ENCODE data around the gene WAS.
A peak's percentile ranks its signal among the peaks of the same experiment; 100 is the strongest.
"Not testable (repeated sequence)": the region's sequence is repeated elsewhere in the genome, so short reads cannot be mapped to it uniquely, and the experiment has no call there.

Gene WAS

DNA sequence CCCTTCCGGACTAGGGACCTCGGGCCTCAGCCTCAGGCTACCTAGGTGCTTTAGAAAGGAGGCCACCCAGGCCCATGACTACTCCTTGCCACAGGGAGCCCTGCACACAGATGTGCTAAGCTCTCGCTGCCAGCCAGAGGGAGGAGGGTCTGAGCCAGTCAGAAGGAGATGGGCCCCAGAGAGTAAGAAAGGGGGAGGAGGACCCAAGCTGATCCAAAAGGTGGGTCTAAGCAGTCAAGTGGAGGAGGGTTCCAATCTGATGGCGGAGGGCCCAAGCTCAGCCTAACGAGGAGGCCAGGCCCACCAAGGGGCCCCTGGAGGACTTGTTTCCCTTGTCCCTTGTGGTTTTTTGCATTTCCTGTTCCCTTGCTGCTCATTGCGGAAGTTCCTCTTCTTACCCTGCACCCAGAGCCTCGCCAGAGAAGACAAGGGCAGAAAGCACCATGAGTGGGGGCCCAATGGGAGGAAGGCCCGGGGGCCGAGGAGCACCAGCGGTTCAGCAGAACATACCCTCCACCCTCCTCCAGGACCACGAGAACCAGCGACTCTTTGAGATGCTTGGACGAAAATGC, at the start of gene WAS:
WAS (plus strand) TSS at position 389 of the 572 bp plus-strand sequence; CDS start at position 444, 55 bp downstream.
- DNase-seq (ENCODE audit: low read depth in 3 of 3, low spot score in 1 of 3), result peak in 1 of 3 donors; percentile 14

DNA sequence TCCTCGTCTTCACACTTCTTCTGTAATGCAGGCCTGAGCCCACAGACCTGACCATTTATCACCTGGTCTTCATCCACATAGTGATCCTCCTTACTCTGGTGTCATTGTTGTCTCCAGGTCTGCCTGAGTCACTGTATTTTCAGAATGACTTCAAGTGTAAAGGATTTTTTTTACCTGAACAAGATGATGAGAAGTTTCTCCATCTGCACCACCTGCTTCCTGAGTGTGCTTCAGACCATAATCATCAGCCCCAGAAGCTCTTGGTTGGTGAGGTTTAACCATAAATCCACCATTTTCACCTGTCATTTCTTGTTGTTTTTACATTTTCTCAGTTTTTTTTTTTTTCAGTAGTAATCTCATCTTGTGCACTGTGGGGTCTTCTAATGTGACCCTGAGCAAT, 47.3 kb upstream of the WAS start:
- no peak for DNase-seq (ENCODE audit: low read depth in 3 of 3, low spot score in 1 of 3)

DNA sequence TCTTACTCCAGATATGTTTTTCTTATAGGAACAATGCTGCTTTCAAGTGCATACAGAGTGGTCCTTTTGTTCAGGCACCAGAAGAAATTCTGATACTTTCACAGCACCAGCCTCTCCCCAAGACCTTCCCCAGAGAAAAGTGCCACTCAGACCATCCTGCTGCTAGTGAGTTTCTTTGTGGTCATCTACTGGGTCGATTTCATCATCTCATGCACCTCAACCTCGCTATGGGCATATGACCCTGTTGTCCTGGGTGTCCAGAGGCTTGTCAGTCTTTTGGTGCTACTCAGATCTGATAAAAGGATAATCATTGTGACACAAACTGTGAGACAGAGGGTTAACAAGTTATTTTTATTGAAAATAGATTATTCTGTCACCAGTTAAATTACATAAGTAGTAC, 46.8 kb upstream of the WAS start:
- DNase-seq (ENCODE audit: low read depth in 3 of 3, low spot score in 1 of 3), result no peak

DNA sequence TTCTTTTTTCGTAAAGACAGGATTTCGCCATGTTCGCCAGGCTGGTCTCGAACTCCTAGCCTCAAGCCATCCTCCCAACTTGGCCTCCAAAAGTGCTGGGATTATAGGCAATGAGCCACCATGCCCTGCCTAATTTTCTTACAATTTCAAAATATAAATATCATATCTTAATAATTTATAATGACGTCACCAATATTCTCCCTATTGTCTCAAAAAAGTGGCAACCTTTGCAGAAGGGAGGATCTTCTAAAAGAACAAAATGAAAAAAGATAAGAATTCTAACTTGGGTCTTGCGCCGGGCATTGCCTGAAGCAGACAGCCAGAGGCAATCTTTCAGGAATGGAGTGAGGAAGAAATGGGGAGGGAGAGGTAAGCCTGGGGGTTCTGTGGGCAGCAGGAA, 37.9 kb upstream of the WAS start:
- no peak for DNase-seq (ENCODE audit: low read depth in 3 of 3, low spot score in 1 of 3)

DNA sequence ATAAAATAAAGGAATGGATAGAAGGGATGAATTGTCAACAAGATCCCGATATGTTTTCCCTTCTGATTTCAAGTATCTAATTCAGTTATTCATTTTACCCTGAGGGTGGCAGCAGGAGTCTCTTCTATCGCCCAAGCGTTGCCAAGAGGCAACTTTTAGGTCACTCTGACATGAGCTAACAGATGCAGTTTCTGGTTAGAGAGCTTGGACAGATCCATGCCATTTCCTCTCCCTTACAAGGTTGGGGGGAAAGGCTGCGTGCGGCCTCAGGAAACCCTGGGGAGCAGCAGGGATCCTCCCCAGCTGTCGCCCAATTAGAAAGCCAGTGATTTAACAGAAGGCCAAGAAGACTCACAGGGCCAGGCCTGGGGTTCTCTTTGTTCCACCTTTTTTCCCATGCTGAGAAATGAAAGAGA, 35.3 kb upstream of the WAS start:
- no peak for DNase-seq (ENCODE audit: low read depth in 3 of 3, low spot score in 1 of 3)

DNA sequence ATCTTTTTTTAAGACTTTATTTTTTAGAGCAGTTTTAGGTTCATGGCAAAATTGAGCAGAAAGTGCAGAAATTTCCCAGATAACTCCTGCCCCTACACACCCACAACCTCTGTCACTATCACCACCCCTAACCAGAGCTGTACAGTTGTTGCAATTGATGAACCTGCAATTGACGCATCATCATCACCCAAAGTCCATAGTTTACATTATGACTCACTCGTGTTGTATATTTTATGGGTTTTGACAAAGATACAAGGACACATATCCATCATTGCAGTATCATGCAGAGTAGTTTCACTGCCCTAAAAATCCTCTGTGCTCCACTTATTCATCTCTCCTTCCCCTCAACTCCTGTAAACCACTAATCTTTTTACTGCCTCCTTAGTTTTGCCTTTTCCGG, 34.5 kb upstream of the WAS start:
- DNase-seq (ENCODE audit: low read depth in 3 of 3, low spot score in 1 of 3), result no peak

DNA sequence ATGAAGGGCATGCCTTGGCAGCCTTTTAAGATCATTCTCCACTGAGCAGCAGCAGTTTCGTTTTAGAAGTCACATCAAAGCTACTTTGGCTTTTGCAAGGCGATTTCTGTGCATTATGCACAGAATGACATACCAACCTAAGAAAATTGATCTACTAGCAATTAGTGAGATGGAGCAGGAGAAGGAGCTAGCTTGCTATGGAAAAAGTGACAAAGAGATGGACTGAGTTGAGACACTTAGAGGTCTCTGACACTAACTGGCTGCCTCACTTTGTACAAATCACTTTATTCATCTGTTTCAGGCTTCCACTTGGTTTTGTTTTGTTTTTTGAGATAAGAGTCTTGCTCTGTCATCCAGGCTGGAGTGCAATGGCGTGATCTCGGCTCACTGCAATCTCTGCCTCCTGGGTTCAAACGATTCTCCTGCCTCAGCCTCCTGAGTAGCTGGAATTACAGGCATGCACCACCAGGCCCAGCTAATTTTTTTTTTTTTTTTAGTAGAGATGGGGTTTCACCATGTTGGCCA, 31.5 kb upstream of the WAS start:
- not testable (repeated sequence) for DNase-seq (ENCODE audit: low read depth in 3 of 3, low spot score in 1 of 3)

DNA sequence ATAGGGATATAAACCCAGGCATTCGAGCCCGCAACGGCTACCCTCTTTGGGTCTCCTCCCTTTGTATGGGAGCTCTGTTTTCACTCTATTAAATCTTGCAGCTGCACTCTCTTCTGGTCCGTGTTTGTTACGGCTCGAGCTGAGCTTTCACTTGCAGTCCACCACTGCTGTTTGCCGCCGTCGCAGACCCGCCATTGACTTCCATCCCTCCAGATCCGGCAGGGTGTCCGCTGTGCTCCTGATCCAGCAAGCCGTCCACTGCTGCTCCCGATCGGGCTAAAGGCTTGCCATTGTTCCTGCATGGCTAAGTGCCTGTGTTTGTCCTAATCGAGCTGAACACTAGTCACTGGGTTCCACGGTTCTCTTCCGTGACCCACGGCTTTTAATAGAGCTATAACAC, 28.9 kb upstream of the WAS start:
- DNase-seq (ENCODE audit: low read depth in 3 of 3, low spot score in 1 of 3), result not testable (repeated sequence)

DNA sequence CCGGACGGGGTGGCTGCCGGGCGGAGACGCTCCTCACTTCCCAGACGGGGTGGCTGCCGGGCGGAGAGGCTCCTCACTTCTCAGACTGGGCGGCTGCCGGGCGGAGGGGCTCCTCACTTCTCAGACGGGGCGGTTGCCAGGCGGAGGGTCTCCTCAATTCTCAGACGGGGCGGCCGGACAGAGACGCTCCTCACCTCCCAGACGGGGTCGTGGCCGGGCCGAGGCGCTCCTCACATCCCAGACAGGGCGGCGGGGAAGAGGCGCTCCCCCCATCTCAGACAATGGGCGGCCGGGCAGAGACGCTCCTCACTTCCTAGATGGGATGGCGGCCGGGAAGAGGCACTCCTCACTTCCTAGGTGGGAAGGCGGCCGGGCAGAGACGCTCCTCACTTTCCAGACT, 23.9 kb upstream of the WAS start:
- DNase-seq (ENCODE audit: low read depth in 3 of 3, low spot score in 1 of 3), result not testable (repeated sequence)

DNA sequence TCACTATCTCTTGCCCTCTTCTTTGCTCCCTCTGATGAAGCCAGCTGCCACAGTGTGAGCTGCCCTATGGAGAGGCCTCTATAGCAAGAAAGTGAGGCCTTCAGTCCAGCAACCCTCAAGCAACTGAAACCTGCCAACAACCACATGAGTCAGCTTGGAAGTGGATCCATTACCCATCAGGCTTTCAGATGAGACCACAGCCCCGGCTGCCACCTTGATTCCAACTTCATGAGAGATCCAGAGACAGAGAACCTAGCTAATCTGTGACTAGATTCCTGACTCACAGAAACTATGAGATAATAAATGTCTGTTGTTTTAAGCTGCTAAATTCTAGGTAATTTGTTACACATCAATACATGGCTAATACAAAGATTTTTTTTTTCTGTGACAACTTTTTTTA, 20.4 kb upstream of the WAS start:
- no peak for DNase-seq (ENCODE audit: low read depth in 3 of 3, low spot score in 1 of 3)

DNA sequence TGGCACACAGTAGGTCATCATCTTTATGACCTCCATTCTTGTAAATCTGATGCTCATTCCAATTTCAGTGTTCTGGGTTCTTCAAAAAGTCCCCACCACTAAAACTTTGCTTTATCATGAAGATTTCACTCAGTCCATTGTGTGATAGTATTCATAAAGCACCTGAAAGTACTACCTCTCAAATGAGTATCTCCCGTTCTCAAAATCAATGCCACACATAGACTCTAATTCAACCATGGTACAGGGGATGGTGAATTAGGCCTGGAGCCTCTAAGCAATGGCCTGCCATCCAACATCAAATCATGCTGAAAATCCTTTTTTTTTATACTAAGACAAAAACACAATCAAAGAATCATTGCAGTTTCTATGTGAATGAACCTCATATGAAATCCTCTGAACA, 19.4 kb upstream of the WAS start:
- DNase-seq (ENCODE audit: low read depth in 3 of 3, low spot score in 1 of 3), result no peak

DNA sequence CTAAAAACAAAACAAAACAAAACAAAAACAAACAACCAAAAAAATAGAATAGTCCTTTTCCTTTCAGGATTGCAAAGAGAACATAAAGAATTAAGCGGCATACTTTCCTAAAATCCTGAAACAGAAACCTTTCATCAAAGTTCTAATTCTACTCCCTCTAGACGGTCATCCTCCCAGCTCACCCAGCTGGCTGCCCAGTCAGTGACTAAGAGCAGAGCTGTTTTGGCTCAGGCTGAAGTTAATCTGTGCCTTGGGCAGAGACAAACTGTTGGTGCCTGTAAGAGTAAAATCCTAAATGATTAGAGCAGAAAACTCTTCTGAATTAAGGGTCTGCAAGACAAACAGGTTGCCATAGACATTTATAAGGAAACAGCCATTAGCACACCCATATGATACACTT, 17.6 kb upstream of the WAS start:
- no peak for DNase-seq (ENCODE audit: low read depth in 3 of 3, low spot score in 1 of 3)

DNA sequence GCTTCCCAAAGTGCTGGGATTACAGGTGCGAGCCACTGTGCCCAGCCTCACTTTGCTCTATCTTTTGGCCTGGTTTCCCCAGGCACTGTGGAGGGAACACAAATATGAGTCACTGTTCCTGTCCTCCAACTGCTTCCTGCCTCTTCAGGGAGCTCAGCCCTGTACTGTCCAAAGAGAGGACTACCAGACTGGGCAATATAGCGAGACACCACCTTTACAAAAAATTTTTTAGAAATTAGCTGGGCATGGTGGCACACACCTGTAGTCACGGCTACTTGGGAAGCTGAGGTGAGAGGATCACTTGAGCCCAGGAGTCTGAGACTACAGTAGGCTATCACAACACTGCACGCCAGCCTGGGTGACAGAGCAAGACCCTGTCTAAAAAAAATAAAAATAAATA, 16.9 kb upstream of the WAS start:
- no peak for DNase-seq (ENCODE audit: low read depth in 3 of 3, low spot score in 1 of 3)

DNA sequence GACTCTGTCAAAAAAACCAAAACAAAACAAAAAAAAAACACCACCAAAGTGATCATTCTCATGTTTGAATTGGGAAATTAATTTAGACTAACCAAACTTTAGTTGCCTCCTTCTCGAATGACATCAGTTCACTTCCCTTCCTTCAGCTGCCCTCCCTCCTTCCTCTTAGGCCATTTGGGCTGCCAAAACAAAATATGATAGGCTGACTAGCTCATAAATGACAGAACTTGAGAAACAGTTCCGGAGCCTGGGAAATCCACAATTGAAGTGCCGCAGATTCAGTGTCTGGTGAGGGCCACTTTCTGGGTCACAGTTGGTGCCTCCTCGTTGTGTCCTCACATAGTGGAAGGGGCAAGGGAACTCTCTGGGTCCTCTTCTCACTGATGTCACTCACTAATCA, 16.1 kb upstream of the WAS start:
- no peak for DNase-seq (ENCODE audit: low read depth in 3 of 3, low spot score in 1 of 3)

DNA sequence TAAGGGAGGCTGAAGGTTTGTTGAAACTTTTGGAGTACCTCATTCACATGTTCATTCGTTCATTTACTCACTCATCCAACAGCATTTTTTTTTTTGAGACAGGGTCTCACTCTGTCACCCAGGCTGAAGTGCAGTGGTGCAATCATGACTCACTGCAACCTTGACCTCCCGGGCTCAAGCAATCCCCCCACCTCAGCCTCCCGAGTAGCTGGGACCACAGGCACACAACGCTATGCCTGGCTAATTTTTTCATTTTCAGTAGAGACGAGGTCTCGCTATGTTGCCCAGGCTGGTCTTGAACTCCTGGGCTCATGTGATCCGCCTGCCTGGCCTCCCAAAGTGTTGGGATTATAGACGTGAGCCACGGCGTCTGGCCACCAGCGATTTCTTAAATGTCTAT, 15.4 kb upstream of the WAS start:
- not testable (repeated sequence) for DNase-seq (ENCODE audit: low read depth in 3 of 3, low spot score in 1 of 3)

DNA sequence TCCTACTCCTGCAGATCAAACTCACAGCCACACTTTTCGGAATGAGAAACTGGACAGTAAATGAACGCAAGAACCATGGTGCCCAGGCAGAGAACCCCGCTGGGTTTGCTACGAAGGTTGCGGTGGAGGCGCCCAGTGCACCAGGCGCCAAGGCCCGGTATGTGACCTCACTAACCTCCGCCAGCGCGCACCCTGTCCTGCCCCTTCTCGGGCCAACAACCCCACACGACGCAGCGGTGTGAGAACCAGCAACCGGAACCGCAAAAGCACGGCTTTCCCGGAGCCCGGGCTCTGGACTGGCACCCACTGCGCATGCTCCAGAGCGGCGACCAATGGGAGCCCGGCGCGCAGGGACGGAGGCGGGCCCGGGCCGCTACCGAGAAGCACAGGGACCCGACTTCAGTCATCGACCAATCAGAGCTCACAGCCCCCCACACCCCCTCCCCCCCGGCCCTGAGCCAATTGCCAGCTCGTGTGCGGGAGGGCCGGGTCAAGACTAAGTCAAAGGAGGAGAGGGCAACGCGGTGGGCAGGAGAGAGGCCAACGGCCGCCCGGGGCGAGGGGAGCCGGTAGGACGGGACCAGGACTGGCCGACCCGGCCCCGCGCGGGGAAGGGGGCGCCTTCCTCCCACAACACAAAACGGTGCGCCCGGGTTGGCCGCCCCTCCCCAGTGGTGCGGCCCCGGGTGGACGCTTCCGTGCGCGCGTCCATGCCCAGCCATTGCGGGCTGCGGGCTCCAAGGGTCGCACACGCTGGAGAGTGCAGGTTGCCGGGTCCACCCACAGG, 7.3 kb upstream of the WAS start:
- DNase-seq (ENCODE audit: low read depth in 3 of 3, low spot score in 1 of 3), result peak; percentile 69 to 79 (median 76)

DNA sequence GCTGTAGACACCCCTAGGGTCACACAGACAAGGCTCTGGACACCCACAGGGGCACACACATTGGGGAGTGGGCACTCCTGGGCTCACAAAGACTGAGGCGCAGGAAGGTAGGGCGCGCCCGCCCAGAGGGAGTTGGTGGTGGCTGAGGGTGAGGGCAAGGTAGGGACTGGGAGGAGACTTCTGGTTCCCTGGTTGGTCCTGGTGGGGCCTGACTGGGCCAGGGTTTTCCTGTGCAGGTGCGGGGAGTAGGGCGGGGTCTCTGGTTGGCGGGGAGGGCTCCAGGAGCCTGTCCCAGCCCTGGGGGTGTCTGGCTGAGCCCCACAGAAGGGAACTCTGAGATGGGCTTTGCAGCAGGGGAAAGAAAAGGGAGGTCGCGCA, 6.7 kb upstream of the WAS start:
- DNase-seq (ENCODE audit: low read depth in 3 of 3, low spot score in 1 of 3), result no peak

DNA sequence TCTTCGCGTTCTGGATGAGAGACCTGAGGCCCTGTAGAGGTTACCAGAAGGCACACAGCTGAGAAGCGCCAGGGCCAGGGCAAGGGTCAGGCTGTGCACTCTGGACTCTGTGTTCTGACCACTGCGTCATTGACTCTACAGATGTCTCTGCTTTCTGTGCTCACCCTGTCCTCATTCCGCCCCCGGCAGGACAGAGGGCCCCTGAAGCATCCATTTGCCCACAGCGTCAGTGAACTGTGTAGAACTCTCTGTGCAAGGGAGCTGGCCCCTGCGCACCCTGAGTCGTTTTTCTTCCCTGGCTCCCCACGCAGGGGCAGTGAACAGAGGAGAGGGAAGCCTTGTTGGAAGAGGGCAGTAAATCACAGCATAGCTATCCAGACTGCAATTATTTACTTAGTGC, 6.1 kb upstream of the WAS start:
- DNase-seq (ENCODE audit: low read depth in 3 of 3, low spot score in 1 of 3), result no peak

DNA sequence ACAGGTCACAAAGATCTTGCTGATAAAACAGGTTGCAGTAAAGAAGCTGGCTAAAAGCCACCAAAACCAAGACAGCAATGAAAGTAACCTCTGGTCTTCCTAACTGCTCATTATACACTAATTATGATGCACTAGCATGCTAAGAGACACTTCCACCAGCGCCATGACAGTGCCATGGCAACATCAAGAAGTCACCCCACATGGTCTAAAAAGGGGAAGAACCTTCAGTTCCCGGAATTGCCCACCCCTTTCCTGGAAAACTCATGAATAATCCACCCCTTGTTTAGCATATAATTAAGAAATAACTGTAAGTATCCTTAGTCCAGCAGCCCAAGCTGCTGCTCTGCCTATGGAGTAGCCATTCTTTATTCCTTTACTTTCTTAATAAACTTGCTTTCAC, 3.1 kb upstream of the WAS start:
- not testable (repeated sequence) for DNase-seq (ENCODE audit: low read depth in 3 of 3, low spot score in 1 of 3)

DNA sequence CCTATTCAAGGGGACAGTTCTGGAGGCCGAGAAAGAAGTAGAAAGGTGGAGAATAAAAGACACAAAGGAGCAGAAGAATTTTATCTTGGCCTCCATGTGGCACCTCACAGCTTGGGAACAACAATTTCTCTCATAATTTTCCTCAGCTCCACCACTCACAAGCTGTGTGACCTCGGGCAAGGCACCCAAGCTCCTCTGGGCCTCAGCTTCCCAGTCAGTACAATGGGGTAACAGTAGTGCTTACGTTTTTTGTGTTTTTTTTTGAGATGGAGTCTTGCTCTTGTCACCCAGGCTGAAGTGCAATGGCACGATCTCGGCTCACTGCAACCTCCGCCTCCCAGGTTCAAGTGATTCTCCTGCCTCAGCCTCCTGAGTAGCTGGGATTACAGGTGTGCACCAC, 2.7 kb upstream of the WAS start:
- not testable (repeated sequence) for DNase-seq (ENCODE audit: low read depth in 3 of 3, low spot score in 1 of 3)

DNA sequence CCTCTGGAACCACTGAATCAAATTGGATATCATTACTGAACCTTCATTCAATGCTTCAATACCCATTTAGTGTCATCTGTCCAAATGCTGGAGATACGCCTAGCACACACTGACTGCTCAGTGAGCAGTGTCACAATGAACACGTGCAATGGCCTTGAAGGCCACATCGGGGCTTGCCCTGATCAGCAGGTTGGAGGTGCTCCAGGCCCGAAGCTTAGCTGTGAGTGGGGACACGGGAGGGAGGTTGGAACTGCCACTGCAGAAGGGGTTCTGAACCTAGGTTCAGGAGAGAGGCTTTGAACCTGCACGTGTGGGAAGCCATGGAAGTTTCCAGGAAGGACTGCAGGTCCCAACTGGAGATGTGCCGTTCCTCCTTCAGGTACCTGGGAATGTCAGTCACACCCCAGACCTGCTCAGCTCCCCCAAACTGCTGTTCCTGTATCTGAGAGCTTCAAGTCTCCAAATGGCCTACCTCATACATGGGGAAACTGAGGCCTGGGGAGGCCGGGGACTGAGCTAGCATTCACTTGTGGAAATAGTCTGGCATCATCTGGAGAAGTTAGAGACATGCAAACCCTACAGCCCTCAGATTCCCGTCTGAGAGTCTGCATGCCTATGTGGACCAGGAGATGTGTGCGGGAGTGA, 1.9 kb upstream of the WAS start:
- DNase-seq (ENCODE audit: low read depth in 3 of 3, low spot score in 1 of 3), result no peak

DNA sequence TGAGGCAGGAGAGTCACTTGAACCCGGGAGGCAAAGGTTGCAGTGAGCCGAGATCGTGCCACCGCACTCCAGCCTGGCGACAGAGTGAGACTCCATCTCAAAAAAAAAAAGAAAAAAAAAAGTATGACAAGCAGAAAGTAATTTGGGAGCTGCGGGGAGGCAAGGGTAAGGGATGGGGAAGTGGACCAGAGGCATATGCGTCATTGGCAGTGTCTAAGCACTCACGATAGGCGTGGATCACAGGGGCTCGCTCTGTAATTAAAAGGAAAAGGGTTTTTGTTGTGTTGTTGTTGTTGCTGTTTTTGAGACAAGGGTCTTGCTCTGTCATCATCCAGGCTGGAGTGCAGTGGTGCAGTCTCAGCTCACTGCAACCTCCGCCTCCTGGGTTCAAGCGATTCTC, 804 bp upstream of the WAS start:
- not testable (repeated sequence) for DNase-seq (ENCODE audit: low read depth in 3 of 3, low spot score in 1 of 3)

Measured in stimulated activated CD4-positive, alpha-beta T cell treated with anti-CD3 and anti-CD28 coated beads, TNF-alpha, amount 100 ng/mL, for 1 hour (primary cell).